ENCODE results near the gene KRT37.

Gene KRT37

GRCh38 chr17:41421116-41421515 lies 3.3 kb downstream of the KRT37 start:
- Histone ChIP-seq H3K9ac (ENCODE audit: low read depth, low read length, poor library complexity) (no peak overlapping the region), H3K27ac (replicated peaks; ENCODE audit: low read length) (no peak overlapping the region), H3K79me1 (ENCODE audit: low read depth, low read length) (no peaks in the 10 kb centered on the region), H3K4me1 (ENCODE audit: control insufficient read depth in 2 of 2, insufficient read depth in 1 of 2, low read depth in 1 of 2, low read length in 2 of 2) (no peaks in the 10 kb centered on the region), H3K18ac (ENCODE audit: low read length) (no peak overlapping the region), H2AFZ (ENCODE audit: low read length) (no peak overlapping the region), H4K8ac (ENCODE audit: low read depth, low read length) (no peak overlapping the region), H2BK15ac (ENCODE audit: low read length) (no peak overlapping the region), H2AK5ac (ENCODE audit: low read depth, low read length) (no peak overlapping the region), H2BK12ac (ENCODE audit: low read length) (no peak overlapping the region), H3K4ac (ENCODE audit: low read length) (no peak overlapping the region), H2BK5ac (ENCODE audit: low read length) (no peak overlapping the region), H3K23ac (ENCODE audit: low read depth, low read length, poor library complexity) (no peak overlapping the region), H3K36me3 (replicated peaks in 1 of 2; ENCODE audit: control insufficient read depth in 2 of 2, insufficient read depth in 2 of 2, low read length in 2 of 2) (no peaks in the 10 kb centered on the region), H3K9me3 (replicated peaks in 1 of 2; ENCODE audit: control insufficient read depth in 2 of 2, insufficient read depth in 1 of 2, low read depth in 1 of 2, low read length in 2 of 2) (no peaks in the 10 kb centered on the region), H3K14ac (ENCODE audit: low read length) (no peak overlapping the region), H2BK120ac (ENCODE audit: low read depth, low read length) (no peak overlapping the region), H3K27me3 (ENCODE audit: control insufficient read depth in 3 of 3, insufficient read depth in 3 of 3, low read depth in 1 of 3, low read length in 3 of 3) (peaks cover 0 to 5% (median 0%) of the 10 kb centered on the region in 3 experiments), H3K4me3 (ENCODE audit: low read length in 2 of 2) (no peak overlapping the region), H3K4me2 (ENCODE audit: insufficient read depth, low read length, poor library complexity, severe bottlenecking) (no peak overlapping the region), H4K91ac (ENCODE audit: low read depth, low read length, poor library complexity) (no peak overlapping the region)
- no CpG with 5 or more reads among the region's 9 CpGs for WGBS, 2 donors (ENCODE audit: extremely low coverage in 2 of 2, insufficient read length in 2 of 2, insufficient replicate concordance in 1 of 2)
- no peak for DNase-seq (ENCODE audit: low spot score)

GRCh38 chr17:41420134-41420533 lies 4.3 kb downstream of the KRT37 start:
- WGBS, 2 donors (ENCODE audit: extremely low coverage in 2 of 2, insufficient read length in 2 of 2, insufficient replicate concordance in 1 of 2) = no CpG with 5 or more reads among the region's 4 CpGs
- H3K27me3 ChIP-seq (ENCODE audit: control insufficient read depth in 3 of 3, insufficient read depth in 3 of 3, low read depth in 1 of 3, low read length in 3 of 3) = peaks cover 0 to 5% (median 0%) of the 10 kb centered on the region in 3 experiments
- no peak overlapping the region for H3K4ac ChIP-seq (ENCODE audit: low read length)
- H4K91ac ChIP-seq (ENCODE audit: low read depth, low read length, poor library complexity) = no peak overlapping the region
- no peak overlapping the region for H3K4me3 ChIP-seq (ENCODE audit: low read length in 2 of 2)
- no peak overlapping the region for H3K18ac ChIP-seq (ENCODE audit: low read length)
- no peak overlapping the region for H2BK12ac ChIP-seq (ENCODE audit: low read length)
- H4K8ac ChIP-seq (ENCODE audit: low read depth, low read length) = no peak overlapping the region
- no peak overlapping the region for H3K27ac ChIP-seq (replicated peaks; ENCODE audit: low read length)
- H2BK120ac ChIP-seq (ENCODE audit: low read depth, low read length) = no peak overlapping the region
- no peak overlapping the region for H3K4me2 ChIP-seq (ENCODE audit: insufficient read depth, low read length, poor library complexity, severe bottlenecking)
- H2BK15ac ChIP-seq (ENCODE audit: low read length) = no peak overlapping the region
- no peak overlapping the region for H3K9ac ChIP-seq (ENCODE audit: low read depth, low read length, poor library complexity)
- no peaks in the 10 kb centered on the region for H3K36me3 ChIP-seq (replicated peaks in 1 of 2; ENCODE audit: control insufficient read depth in 2 of 2, insufficient read depth in 2 of 2, low read length in 2 of 2)
- no peak overlapping the region for H2BK5ac ChIP-seq (ENCODE audit: low read length)
- no peaks in the 10 kb centered on the region for H3K79me1 ChIP-seq (ENCODE audit: low read depth, low read length)
- no peaks in the 10 kb centered on the region for H3K9me3 ChIP-seq (replicated peaks in 1 of 2; ENCODE audit: control insufficient read depth in 2 of 2, insufficient read depth in 1 of 2, low read depth in 1 of 2, low read length in 2 of 2)
- H3K4me1 ChIP-seq (ENCODE audit: control insufficient read depth in 2 of 2, insufficient read depth in 1 of 2, low read depth in 1 of 2, low read length in 2 of 2) = no peaks in the 10 kb centered on the region
- H3K23ac ChIP-seq (ENCODE audit: low read depth, low read length, poor library complexity) = no peak overlapping the region
- H2AFZ ChIP-seq (ENCODE audit: low read length) = no peak overlapping the region
- no peak overlapping the region for H2AK5ac ChIP-seq (ENCODE audit: low read depth, low read length)
- H3K14ac ChIP-seq (ENCODE audit: low read length) = no peak overlapping the region
- DNase-seq (ENCODE audit: low spot score) = no peak

- Histone ChIP-seq H2AK5ac (ENCODE audit: low read depth, low read length) (no peak overlapping the region), H2BK15ac (ENCODE audit: low read length) (no peak overlapping the region), H4K91ac (ENCODE audit: low read depth, low read length, poor library complexity) (no peak overlapping the region), H3K18ac (ENCODE audit: low read length) (no peak overlapping the region), H3K4me3 (ENCODE audit: low read length in 2 of 2) (no peak overlapping the region), H3K23ac (ENCODE audit: low read depth, low read length, poor library complexity) (no peak overlapping the region), H3K9me3 (replicated peaks in 1 of 2; ENCODE audit: control insufficient read depth in 2 of 2, insufficient read depth in 1 of 2, low read depth in 1 of 2, low read length in 2 of 2) (no peaks in the 10 kb centered on the region), H3K4me2 (ENCODE audit: insufficient read depth, low read length, poor library complexity, severe bottlenecking) (no peak overlapping the region), H3K27me3 (ENCODE audit: control insufficient read depth in 3 of 3, insufficient read depth in 3 of 3, low read depth in 1 of 3, low read length in 3 of 3) (peaks cover 0 to 5% (median 0%) of the 10 kb centered on the region in 3 experiments), H2BK12ac (ENCODE audit: low read length) (no peak overlapping the region), H3K14ac (ENCODE audit: low read length) (no peak overlapping the region), H4K8ac (ENCODE audit: low read depth, low read length) (no peak overlapping the region), H2BK5ac (ENCODE audit: low read length) (no peak overlapping the region), H3K36me3 (replicated peaks in 1 of 2; ENCODE audit: control insufficient read depth in 2 of 2, insufficient read depth in 2 of 2, low read length in 2 of 2) (no peaks in the 10 kb centered on the region), H3K27ac (replicated peaks; ENCODE audit: low read length) (no peak overlapping the region), H2AFZ (ENCODE audit: low read length) (no peak overlapping the region), H2BK120ac (ENCODE audit: low read depth, low read length) (no peak overlapping the region), H3K79me1 (ENCODE audit: low read depth, low read length) (no peaks in the 10 kb centered on the region), H3K9ac (ENCODE audit: low read depth, low read length, poor library complexity) (no peak overlapping the region), H3K4me1 (ENCODE audit: control insufficient read depth in 2 of 2, insufficient read depth in 1 of 2, low read depth in 1 of 2, low read length in 2 of 2) (no peaks in the 10 kb centered on the region), H3K4ac (ENCODE audit: low read length) (no peak overlapping the region)
- no peak for DNase-seq (ENCODE audit: low spot score)
- WGBS, 2 donors (ENCODE audit: extremely low coverage in 2 of 2, insufficient read length in 2 of 2, insufficient replicate concordance in 1 of 2) = no CpG with 5 or more reads among the region's 4 CpGs
Measured at GRCh38 chr17:41419716-41420115, 4.7 kb downstream of the KRT37 start.

GRCh38 chr17:41418116-41418860 lies 6.1 kb downstream of the KRT37 start:
- H3K4ac ChIP-seq (ENCODE audit: low read length) = no peak overlapping the region
- no peak overlapping the region for H3K9ac ChIP-seq (ENCODE audit: low read depth, low read length, poor library complexity)
- no peaks in the 10 kb centered on the region for H3K9me3 ChIP-seq (replicated peaks in 1 of 2; ENCODE audit: control insufficient read depth in 2 of 2, insufficient read depth in 1 of 2, low read depth in 1 of 2, low read length in 2 of 2)
- H2BK12ac ChIP-seq (ENCODE audit: low read length) = no peak overlapping the region
- no peak overlapping the region for H3K27ac ChIP-seq (replicated peaks; ENCODE audit: low read length)
- H3K36me3 ChIP-seq (replicated peaks in 1 of 2; ENCODE audit: control insufficient read depth in 2 of 2, insufficient read depth in 2 of 2, low read length in 2 of 2) = no peaks in the 10 kb centered on the region
- peak overlapping the region; percentile 74 for H4K8ac ChIP-seq (ENCODE audit: low read depth, low read length)
- no CpG with 5 or more reads among the region's 7 CpGs for WGBS, 2 donors (ENCODE audit: extremely low coverage in 2 of 2, insufficient read length in 2 of 2, insufficient replicate concordance in 1 of 2)
- H2BK120ac ChIP-seq (ENCODE audit: low read depth, low read length) = no peak overlapping the region
- no peak for DNase-seq (ENCODE audit: low spot score)
- no peak overlapping the region for H3K14ac ChIP-seq (ENCODE audit: low read length)
- no peak overlapping the region for H3K23ac ChIP-seq (ENCODE audit: low read depth, low read length, poor library complexity)
- no peak overlapping the region for H3K18ac ChIP-seq (ENCODE audit: low read length)
- H3K27me3 ChIP-seq (ENCODE audit: control insufficient read depth in 3 of 3, insufficient read depth in 3 of 3, low read depth in 1 of 3, low read length in 3 of 3) = peaks cover 0 to 5% (median 0%) of the 10 kb centered on the region in 3 experiments
- no peak overlapping the region for H4K91ac ChIP-seq (ENCODE audit: low read depth, low read length, poor library complexity)
- H3K4me1 ChIP-seq (ENCODE audit: control insufficient read depth in 2 of 2, insufficient read depth in 1 of 2, low read depth in 1 of 2, low read length in 2 of 2) = peaks cover 0 to 3% of the 10 kb centered on the region in 2 donors
- H3K79me1 ChIP-seq (ENCODE audit: low read depth, low read length) = no peaks in the 10 kb centered on the region
- H2BK5ac ChIP-seq (ENCODE audit: low read length) = no peak overlapping the region
- H3K4me2 ChIP-seq (ENCODE audit: insufficient read depth, low read length, poor library complexity, severe bottlenecking) = no peak overlapping the region
- H3K4me3 ChIP-seq (ENCODE audit: low read length in 2 of 2) = no peak overlapping the region
- H2AK5ac ChIP-seq (ENCODE audit: low read depth, low read length) = no peak overlapping the region
- no peak overlapping the region for H2BK15ac ChIP-seq (ENCODE audit: low read length)
- H2AFZ ChIP-seq (ENCODE audit: low read length) = no peak overlapping the region
